ENCODE data around the gene DLK1.

The DLK1 gene

GRCh38 chr14:100684961-100685360 lies 41.7 kb upstream of the DLK1 start:
- no peaks in the 10 kb centered on the region for H3K27me3 ChIP-seq (ENCODE audit: control insufficient read depth, insufficient read depth, low read length)
- H3K36me3 ChIP-seq (ENCODE audit: control insufficient read depth, insufficient read depth, low read length), result no peaks in the 10 kb centered on the region
- no peak overlapping the region for H3K4me3 ChIP-seq (ENCODE audit: low read depth, low read length)
- H3K9me3 ChIP-seq (ENCODE audit: control insufficient read depth, insufficient read depth, low read length), result no peaks in the 10 kb centered on the region
- H3K9ac ChIP-seq (ENCODE audit: low read depth, low read length), result no peak overlapping the region
- no peaks in the 10 kb centered on the region for H3K4me1 ChIP-seq (ENCODE audit: control insufficient read depth, insufficient read depth, low read length)

DNA sequence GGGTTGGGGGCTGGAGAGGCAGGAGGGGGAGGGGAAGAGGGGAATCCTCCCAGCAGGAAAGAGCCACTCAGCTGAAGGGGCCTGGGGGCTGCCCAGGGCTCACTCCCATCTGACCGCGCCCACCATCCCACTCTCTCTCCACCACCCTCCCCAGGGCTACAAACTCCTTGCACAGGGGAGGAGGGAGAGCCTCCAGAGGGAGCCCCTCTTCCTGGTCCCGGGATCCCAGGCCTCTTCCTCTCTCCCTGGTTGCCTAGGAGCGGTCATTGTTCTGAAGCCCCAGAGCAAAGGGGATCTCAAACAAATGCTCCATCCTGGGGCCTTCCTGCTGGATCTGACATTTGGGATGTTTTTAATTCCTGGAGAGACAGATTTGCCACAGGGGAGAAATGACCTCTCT lies 39.8 kb upstream of the DLK1 start:
- H3K9ac ChIP-seq (ENCODE audit: low read depth, low read length), result peak overlapping the region; percentile 37
- no peaks in the 10 kb centered on the region for H3K27me3 ChIP-seq (ENCODE audit: control insufficient read depth, insufficient read depth, low read length)
- no peaks in the 10 kb centered on the region for H3K36me3 ChIP-seq (ENCODE audit: control insufficient read depth, insufficient read depth, low read length)
- H3K4me1 ChIP-seq (ENCODE audit: control insufficient read depth, insufficient read depth, low read length), result no peaks in the 10 kb centered on the region
- H3K9me3 ChIP-seq (ENCODE audit: control insufficient read depth, insufficient read depth, low read length), result no peaks in the 10 kb centered on the region
- no peak overlapping the region for H3K4me3 ChIP-seq (ENCODE audit: low read depth, low read length)

- Histone ChIP-seq H3K4me3 (ENCODE audit: low read depth, low read length) (no peak overlapping the region), H3K27me3 (ENCODE audit: control insufficient read depth, insufficient read depth, low read length) (no peaks in the 10 kb centered on the region), H3K4me1 (ENCODE audit: control insufficient read depth, insufficient read depth, low read length) (no peaks in the 10 kb centered on the region), H3K36me3 (ENCODE audit: control insufficient read depth, insufficient read depth, low read length) (no peaks in the 10 kb centered on the region), H3K9me3 (ENCODE audit: control insufficient read depth, insufficient read depth, low read length) (no peaks in the 10 kb centered on the region), H3K9ac (ENCODE audit: low read depth, low read length) (no peak overlapping the region)
Observed at GRCh38 chr14:100687386-100687785, 39.3 kb upstream of the DLK1 start.

GRCh38 chr14:100688051-100688450 lies 38.6 kb upstream of the DLK1 start:
- no peaks in the 10 kb centered on the region for H3K36me3 ChIP-seq (ENCODE audit: control insufficient read depth, insufficient read depth, low read length)
- H3K9me3 ChIP-seq (ENCODE audit: control insufficient read depth, insufficient read depth, low read length), result no peaks in the 10 kb centered on the region
- H3K9ac ChIP-seq (ENCODE audit: low read depth, low read length), result no peak overlapping the region
- no peaks in the 10 kb centered on the region for H3K4me1 ChIP-seq (ENCODE audit: control insufficient read depth, insufficient read depth, low read length)
- no peak overlapping the region for H3K4me3 ChIP-seq (ENCODE audit: low read depth, low read length)
- H3K27me3 ChIP-seq (ENCODE audit: control insufficient read depth, insufficient read depth, low read length), result no peaks in the 10 kb centered on the region

DNA sequence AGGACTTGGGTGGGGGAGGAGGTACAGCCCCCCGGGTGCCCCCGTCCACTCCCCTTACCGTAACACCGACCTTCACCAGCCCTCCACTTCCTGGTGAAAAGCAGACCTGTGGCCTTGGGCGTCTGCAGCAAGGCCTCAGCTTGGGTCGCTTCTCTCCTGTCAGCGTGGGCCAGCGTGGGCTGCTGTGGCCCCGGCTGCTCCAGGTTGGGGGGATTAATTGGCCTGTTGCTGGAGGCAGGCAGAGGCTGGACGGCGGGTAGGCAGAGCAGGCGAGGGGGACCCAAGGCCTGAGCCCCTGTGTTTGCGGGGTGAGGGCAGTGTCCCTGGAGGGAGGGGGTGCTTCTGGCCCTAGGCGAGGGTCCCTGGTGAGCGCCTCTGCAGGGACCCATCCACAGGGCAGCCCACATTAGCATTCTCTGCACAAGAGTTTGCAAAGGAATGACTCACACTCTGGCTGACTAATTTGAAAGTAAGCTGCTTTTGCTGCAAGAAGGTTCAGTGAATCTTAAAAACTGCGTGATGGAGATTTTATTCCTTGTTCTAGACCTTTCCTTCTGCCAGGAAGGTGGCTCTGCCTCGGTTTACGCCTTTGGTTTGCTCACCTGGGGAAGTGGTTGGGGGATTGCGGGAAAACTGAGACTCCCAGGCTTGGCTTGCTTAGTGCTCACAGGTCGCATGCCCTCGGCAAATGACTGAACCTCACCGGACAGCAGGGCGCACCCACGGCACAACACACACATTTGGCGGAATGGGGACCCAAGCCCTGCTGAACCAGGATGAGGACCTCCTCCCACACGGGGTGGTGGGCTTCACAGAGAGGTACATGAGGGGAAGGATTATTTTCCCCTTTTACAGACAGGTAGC lies 37.9 kb upstream of the DLK1 start:
- no peak overlapping the region for H3K9ac ChIP-seq (ENCODE audit: low read depth, low read length)
- H3K27me3 ChIP-seq (ENCODE audit: control insufficient read depth, insufficient read depth, low read length), result no peaks in the 10 kb centered on the region
- H3K9me3 ChIP-seq (ENCODE audit: control insufficient read depth, insufficient read depth, low read length), result no peaks in the 10 kb centered on the region
- H3K4me1 ChIP-seq (ENCODE audit: control insufficient read depth, insufficient read depth, low read length), result no peaks in the 10 kb centered on the region
- H3K36me3 ChIP-seq (ENCODE audit: control insufficient read depth, insufficient read depth, low read length), result no peaks in the 10 kb centered on the region
- no peak overlapping the region for H3K4me3 ChIP-seq (ENCODE audit: low read depth, low read length)

GRCh38 chr14:100690672-100691071 lies 36.0 kb upstream of the DLK1 start:
- Histone ChIP-seq H3K9ac (ENCODE audit: low read depth, low read length) (no peak overlapping the region), H3K9me3 (ENCODE audit: control insufficient read depth, insufficient read depth, low read length) (no peaks in the 10 kb centered on the region), H3K4me3 (ENCODE audit: low read depth, low read length) (no peak overlapping the region), H3K36me3 (ENCODE audit: control insufficient read depth, insufficient read depth, low read length) (no peaks in the 10 kb centered on the region), H3K27me3 (ENCODE audit: control insufficient read depth, insufficient read depth, low read length) (no peaks in the 10 kb centered on the region), H3K4me1 (ENCODE audit: control insufficient read depth, insufficient read depth, low read length) (no peaks in the 10 kb centered on the region)

DNA sequence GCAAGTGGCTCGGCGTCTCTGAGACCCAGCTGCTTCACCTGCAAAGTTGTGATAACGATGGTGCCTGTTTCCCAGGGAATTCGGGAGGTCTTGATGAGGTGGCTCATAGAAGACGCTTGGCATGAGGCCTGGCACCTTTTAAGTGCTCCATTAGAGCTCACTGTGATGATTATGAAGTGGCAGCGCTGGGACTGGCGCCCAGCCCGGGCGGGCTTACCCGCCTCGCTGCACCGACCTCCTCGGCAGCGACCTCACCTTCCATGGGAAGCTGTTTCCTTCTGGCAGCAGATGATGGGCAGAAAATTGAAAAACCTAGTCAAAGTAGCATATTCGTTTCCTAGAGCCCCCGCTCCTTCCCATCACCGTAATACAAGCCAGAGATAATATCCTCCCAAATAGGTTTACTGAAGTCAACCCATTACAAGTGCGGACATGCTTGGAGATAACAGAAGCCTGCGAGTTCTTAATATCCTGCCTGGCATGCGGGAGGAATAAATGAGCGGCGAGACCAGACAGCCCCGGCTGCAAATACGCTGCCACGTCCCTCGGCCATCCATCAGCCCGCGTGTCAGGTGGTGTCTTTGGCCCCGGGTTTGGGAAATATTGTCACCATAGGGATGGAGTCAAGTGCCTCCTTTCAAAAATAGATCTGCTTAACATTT lies 35.2 kb upstream of the DLK1 start:
- no peak overlapping the region for H3K4me3 ChIP-seq (ENCODE audit: low read depth, low read length)
- no peaks in the 10 kb centered on the region for H3K27me3 ChIP-seq (ENCODE audit: control insufficient read depth, insufficient read depth, low read length)
- no peaks in the 10 kb centered on the region for H3K4me1 ChIP-seq (ENCODE audit: control insufficient read depth, insufficient read depth, low read length)
- no peak overlapping the region for H3K9ac ChIP-seq (ENCODE audit: low read depth, low read length)
- no peaks in the 10 kb centered on the region for H3K9me3 ChIP-seq (ENCODE audit: control insufficient read depth, insufficient read depth, low read length)
- H3K36me3 ChIP-seq (ENCODE audit: control insufficient read depth, insufficient read depth, low read length), result no peaks in the 10 kb centered on the region

DNA sequence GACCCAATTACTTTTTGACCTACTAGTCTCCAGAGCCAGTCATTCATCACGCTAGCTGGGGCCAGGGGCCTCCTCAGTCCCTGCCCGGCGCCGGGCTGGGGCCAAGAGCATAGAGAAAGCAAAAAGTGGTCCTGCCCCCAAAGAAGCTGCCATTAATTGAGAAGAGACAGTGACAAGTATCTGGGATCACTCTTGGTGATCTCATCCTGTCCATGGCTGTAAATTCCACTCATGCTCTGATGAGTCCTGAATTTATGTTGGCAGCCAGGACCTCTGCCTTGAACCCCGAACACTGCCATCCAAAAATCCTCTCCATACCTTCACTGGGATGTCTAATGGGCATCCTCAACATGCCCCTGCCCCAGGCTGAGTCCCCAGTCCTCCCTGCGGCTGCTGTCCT lies 34.4 kb upstream of the DLK1 start:
- H3K4me3 ChIP-seq (ENCODE audit: low read depth, low read length), result no peak overlapping the region
- H3K4me1 ChIP-seq (ENCODE audit: control insufficient read depth, insufficient read depth, low read length), result no peaks in the 10 kb centered on the region
- no peaks in the 10 kb centered on the region for H3K9me3 ChIP-seq (ENCODE audit: control insufficient read depth, insufficient read depth, low read length)
- H3K27me3 ChIP-seq (ENCODE audit: control insufficient read depth, insufficient read depth, low read length), result no peaks in the 10 kb centered on the region
- no peak overlapping the region for H3K9ac ChIP-seq (ENCODE audit: low read depth, low read length)
- no peaks in the 10 kb centered on the region for H3K36me3 ChIP-seq (ENCODE audit: control insufficient read depth, insufficient read depth, low read length)

DNA sequence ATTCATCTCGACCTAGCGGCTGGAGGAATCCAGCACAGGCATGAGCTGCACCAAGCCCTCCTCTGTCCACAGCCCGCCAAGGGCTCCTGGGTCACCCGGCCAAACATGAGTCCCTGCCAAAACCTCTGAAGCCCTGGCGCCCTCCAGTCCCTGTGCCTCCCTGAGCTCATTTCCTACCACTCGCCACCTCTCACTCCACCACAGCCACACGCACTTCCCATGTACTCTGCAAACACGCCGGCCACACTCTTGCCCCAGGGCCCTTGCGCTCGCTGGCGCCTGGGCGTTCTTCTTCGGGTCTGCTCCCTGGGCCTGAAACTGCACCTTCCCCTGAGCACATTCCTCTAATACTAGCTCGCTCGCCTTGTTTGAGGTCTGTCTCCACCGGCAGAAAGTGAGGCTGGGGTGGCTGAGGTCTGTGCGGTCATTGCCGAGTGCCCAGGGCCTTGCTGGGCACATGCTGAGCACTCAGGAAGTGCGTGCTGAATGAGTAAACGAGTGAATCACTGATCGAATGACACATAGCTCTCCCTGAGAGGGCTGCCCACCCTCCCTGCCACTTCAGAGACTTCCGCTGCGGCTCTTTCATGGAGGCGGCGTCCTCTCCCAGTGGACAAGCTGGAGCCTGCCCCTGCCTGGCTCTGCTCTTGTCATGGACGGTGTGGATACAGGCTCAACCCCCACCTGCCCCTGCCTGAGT lies 33.7 kb upstream of the DLK1 start:
- Histone ChIP-seq H3K27me3 (ENCODE audit: control insufficient read depth, insufficient read depth, low read length) (no peaks in the 10 kb centered on the region), H3K4me3 (ENCODE audit: low read depth, low read length) (no peak overlapping the region)

DNA sequence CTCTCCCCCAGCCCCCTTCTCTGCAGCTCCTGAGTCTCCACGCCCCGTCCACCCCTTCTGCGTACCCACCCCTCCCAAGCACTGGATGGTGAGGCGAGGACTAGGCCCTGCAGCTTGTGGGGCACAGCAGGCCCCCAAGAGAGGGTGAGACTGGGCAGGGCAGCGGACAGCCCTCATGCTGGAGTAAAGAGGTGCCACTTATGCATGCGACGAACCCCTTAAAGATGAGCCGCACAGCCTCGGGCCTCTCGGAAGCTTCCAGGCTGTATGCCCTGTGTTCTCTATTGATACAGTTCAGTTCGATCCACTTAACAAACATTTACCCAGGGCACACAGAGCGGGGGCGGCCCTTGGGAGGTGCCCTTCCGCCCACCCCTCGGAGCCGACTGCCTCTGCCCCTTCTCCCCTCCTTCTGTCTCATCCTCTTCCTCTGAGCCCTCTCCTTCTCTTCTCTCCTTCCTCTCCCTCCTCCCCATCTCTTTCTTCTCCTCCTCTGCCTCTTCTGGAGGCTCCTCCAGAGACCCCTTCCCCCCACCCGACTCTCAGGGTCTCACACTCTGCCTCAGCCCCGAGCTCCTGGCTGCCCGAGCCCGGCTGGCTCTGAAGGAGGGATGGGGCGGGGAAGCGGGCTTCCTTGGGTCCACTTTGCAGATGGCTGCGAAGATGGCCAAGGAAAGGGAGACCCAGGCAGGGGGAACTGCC lies 32.7 kb upstream of the DLK1 start:
- H3K4me3 ChIP-seq (ENCODE audit: low read depth, low read length), result no peak overlapping the region
- H3K4me1 ChIP-seq (ENCODE audit: control insufficient read depth, insufficient read depth, low read length), result no peaks in the 10 kb centered on the region
- no peak overlapping the region for H3K9ac ChIP-seq (ENCODE audit: low read depth, low read length)
- H3K27me3 ChIP-seq (ENCODE audit: control insufficient read depth, insufficient read depth, low read length), result no peaks in the 10 kb centered on the region
- H3K36me3 ChIP-seq (ENCODE audit: control insufficient read depth, insufficient read depth, low read length), result no peaks in the 10 kb centered on the region
- H3K9me3 ChIP-seq (ENCODE audit: control insufficient read depth, insufficient read depth, low read length), result no peaks in the 10 kb centered on the region

More for the DNA sequence above, 33.7 kb upstream of the DLK1 start:
- Histone ChIP-seq H3K4me1 (ENCODE audit: control insufficient read depth, insufficient read depth, low read length) (no peaks in the 10 kb centered on the region), H3K9me3 (ENCODE audit: control insufficient read depth, insufficient read depth, low read length) (no peaks in the 10 kb centered on the region), H3K9ac (ENCODE audit: low read depth, low read length) (no peak overlapping the region), H3K36me3 (ENCODE audit: control insufficient read depth, insufficient read depth, low read length) (no peaks in the 10 kb centered on the region)

- no peaks in the 10 kb centered on the region for H3K4me1 ChIP-seq (ENCODE audit: control insufficient read depth, insufficient read depth, low read length)
- no peak overlapping the region for H3K9ac ChIP-seq (ENCODE audit: low read depth, low read length)
- H3K9me3 ChIP-seq (ENCODE audit: control insufficient read depth, insufficient read depth, low read length), result no peaks in the 10 kb centered on the region
- no peak overlapping the region for H3K4me3 ChIP-seq (ENCODE audit: low read depth, low read length)
- H3K27me3 ChIP-seq (ENCODE audit: control insufficient read depth, insufficient read depth, low read length), result no peaks in the 10 kb centered on the region
- no peaks in the 10 kb centered on the region for H3K36me3 ChIP-seq (ENCODE audit: control insufficient read depth, insufficient read depth, low read length)
Observed at GRCh38 chr14:100694579-100695422, 31.9 kb upstream of the DLK1 start.
